PC-9 (cell line): ENCODE data around the gene RBM15B. TPM values are rescaled to one million over a fixed set of nuclear protein-coding genes. Genes with fewer than 3 reads are reported as not detected.
A peak's percentile ranks its signal among the peaks of the same experiment; 100 is the strongest.

Experiments
- BruUV-seq: library from RNA; stranded (reverse); fragments of 400-500 nt; replicated peaks from 2 replicates; lab custom pipeline; 2021; lab: Mats Ljungman, UMichigan
- CTCF ChIA-PET: fragments of 300-600 bp; sonication (Branson Sonifier 250); formaldehyde crosslinking; loops from one replicate; lab custom pipeline; 2022; ENCODE audit warnings: antibody characterized with exemption; lab: Charles Lee
- POLR2A ChIA-PET: fragments of 300-600 bp; sonication (Branson Sonifier 250); formaldehyde crosslinking; loops from one replicate; lab custom pipeline; 2022; ENCODE audit warnings: antibody characterized with exemption; ENCODE audit not compliant: unreplicated experiment; lab: Charles Lee
- DNase-seq, 2 experiments: peaks; one replicate each; pipeline versions ENCODE4 v3.0.0 to v3.0.0-alpha.2; 2015 to 2022; ENCODE audit warnings: mixed read lengths in 1 of 2
- H2AFZ ChIP-seq: fragments of 200-600 bp; sonication (generic); 2 replicates; pipeline ENCODE4 v1.8.1; 2017; ENCODE audit warnings: antibody characterized with exemption
- H3F3A ChIP-seq: fragments of 200-600 bp; sonication (generic); 2 replicates; pipeline ENCODE4 v1.8.1; 2017; ENCODE audit warnings: antibody characterized with exemption, mild to moderate bottlenecking, low read depth; ENCODE audit not compliant: insufficient read depth
- H3K27ac ChIP-seq: fragments of 200-600 bp; sonication (generic); 2 replicates; pipeline ENCODE4 v1.6.1; 2016; ENCODE audit warnings: mixed run types
- H3K27me3 ChIP-seq: fragments of 200-600 bp; sonication (generic); 2 replicates; pipeline ENCODE4 v1.6.1; 2016; ENCODE audit warnings: low read depth, mixed run types; ENCODE audit not compliant: insufficient read depth
- H3K36me3 ChIP-seq: fragments of 200-600 bp; sonication (generic); 2 replicates; pipeline ENCODE4 v1.6.1; 2016; ENCODE audit warnings: low read depth, mixed run types
- H3K4me1 ChIP-seq: fragments of 200-600 bp; sonication (generic); replicated peaks from 2 replicates; pipeline ENCODE4 v1.6.1; 2016; ENCODE audit warnings: mixed run types; ENCODE audit not compliant: insufficient read depth
- H3K4me2 ChIP-seq: fragments of 200-600 bp; sonication (generic); 2 replicates; pipeline ENCODE4 v1.6.1; 2017; ENCODE audit warnings: mixed run types
- H3K4me3 ChIP-seq: fragments of 200-600 bp; sonication (generic); 2 replicates; pipeline ENCODE4 v1.6.1; 2016; ENCODE audit warnings: mixed run types
- H3K79me2 ChIP-seq: fragments of 200-600 bp; sonication (generic); 2 replicates; pipeline ENCODE4 v1.6.1; 2017; ENCODE audit warnings: low read depth, mixed run types
- H3K9me2 ChIP-seq: fragments of 200-600 bp; sonication (generic); 2 replicates; pipeline ENCODE4 v1.8.1; 2017; ENCODE audit warnings: mild to moderate bottlenecking; ENCODE audit not compliant: insufficient read depth
- H3K9me3 ChIP-seq: fragments of 200-600 bp; sonication (generic); 2 replicates; pipeline ENCODE4 v1.8.1; 2016; ENCODE audit warnings: low read depth; ENCODE audit not compliant: insufficient read depth
- H4K20me1 ChIP-seq: fragments of 200-600 bp; sonication (generic); 2 replicates; pipeline ENCODE4 v1.8.1; 2017; ENCODE audit not compliant: insufficient read depth
- CTCF ChIP-seq: fragments of 200-600 bp; sonication (generic); conservative IDR thresholded peaks from 2 replicates; pipeline ENCODE4 v1.6.1; 2017; ENCODE audit warnings: mixed run types, antibody characterized with exemption, mild to moderate bottlenecking, moderate library complexity
- EZH2 ChIP-seq: fragments of 200-600 bp; sonication (generic); IDR thresholded peaks from 2 replicates; pipeline ENCODE4 v1.8.0; 2017; ENCODE audit warnings: antibody characterized with exemption, low read depth
- intact Hi-C: fragments of 100-400 bp; cut with micrococcal nuclease; formaldehyde crosslinking; loops from one replicate; pipeline ENCODE4 v1.10.0; 2022; ENCODE audit not compliant: unreplicated experiment
- total RNA-seq: library from RNA; stranded (reverse); gene quantifications from 2 replicates; pipeline ENCODE4 v1.2.3, GENCODE V29; 2021

RBM15B gene
- total RNA-seq, 1 experiment from 2014 or later = 29.4 TPM

- intact Hi-C loops = no loop called here
- ChIA-PET CTCF (no interaction called here), POLR2A (no interaction called here)
- no peaks in the 10 kb centered on the region for H3K9me3 ChIP-seq
- no peaks in the 10 kb centered on the region for H4K20me1 ChIP-seq
- TF ChIP-seq CTCF = no peak
- no peak for TF ChIP-seq EZH2
- peaks cover 6% of the 10 kb centered on the region; the same call in 1 of the 2 replicates for H3K36me3 ChIP-seq
- no peak overlapping the region for H2AFZ ChIP-seq
- no peak overlapping the region for H3K4me2 ChIP-seq
- no peaks in the 10 kb centered on the region for H3K9me2 ChIP-seq
- no TSS peak for BruUV-seq
- H3F3A ChIP-seq = peaks cover 13% of the 10 kb centered on the region; the same call in 1 of the 2 replicates
- H3K79me2 ChIP-seq = no peaks in the 10 kb centered on the region
- peaks cover 26% of the 10 kb centered on the region for H3K4me1 ChIP-seq
- H3K4me3 ChIP-seq = no peak overlapping the region
- H3K27me3 ChIP-seq = no peaks in the 10 kb centered on the region
- no peak for DNase-seq
- no peak overlapping the region for H3K27ac ChIP-seq
Observed at GRCh38 chr3:51353131-51353530, 38.0 kb upstream of the RBM15B start.

GRCh38 chr3:51353691-51354090 is 37.4 kb upstream of the RBM15B start:
- POLR2A ChIA-PET = no interaction called here
- Histone ChIP-seq H3K27ac (no peak overlapping the region), H3F3A (peaks cover 13% of the 10 kb centered on the region; the same call in 1 of the 2 replicates), H3K27me3 (no peaks in the 10 kb centered on the region), H3K4me3 (no peak overlapping the region), H4K20me1 (no peaks in the 10 kb centered on the region), H2AFZ (no peak overlapping the region), H3K9me2 (no peaks in the 10 kb centered on the region), H3K4me2 (no peak overlapping the region), H3K79me2 (no peaks in the 10 kb centered on the region), H3K9me3 (no peaks in the 10 kb centered on the region), H3K36me3 (peaks cover 6% of the 10 kb centered on the region; the same call in 1 of the 2 replicates), H3K4me1 (peaks cover 26% of the 10 kb centered on the region)
- no peak for DNase-seq
- no peak for TF ChIP-seq CTCF
- no peak for TF ChIP-seq EZH2
- intact Hi-C loops = no loop called here
- CTCF ChIA-PET = no interaction called here
- BruUV-seq = no TSS peak

GRCh38 chr3:51354172-51354571 is 36.9 kb upstream of the RBM15B start:
- ChIA-PET CTCF (no interaction called here), POLR2A (no interaction called here)
- Histone ChIP-seq H3F3A (peaks cover 13% of the 10 kb centered on the region; the same call in 1 of the 2 replicates), H2AFZ (no peak overlapping the region), H3K36me3 (peaks cover 6% of the 10 kb centered on the region; the same call in 1 of the 2 replicates), H3K4me1 (peaks cover 26% of the 10 kb centered on the region), H3K27ac (no peak overlapping the region), H3K4me3 (no peak overlapping the region), H3K9me2 (no peaks in the 10 kb centered on the region), H3K9me3 (no peaks in the 10 kb centered on the region), H3K79me2 (no peaks in the 10 kb centered on the region), H3K4me2 (no peak overlapping the region), H3K27me3 (no peaks in the 10 kb centered on the region), H4K20me1 (no peaks in the 10 kb centered on the region)
- intact Hi-C loops = no loop called here
- BruUV-seq = no TSS peak
- no peak for TF ChIP-seq EZH2
- no peak for TF ChIP-seq CTCF
- peak in 1 of 2 experiments; percentile 5 for DNase-seq
